Peyer's patch (tissue), 4 donors: Measurements from ENCODE around the gene KRTAP10-5. TPM values are rescaled to one million over a fixed set of nuclear protein-coding genes. Genes with fewer than 3 reads are reported as not detected.

ENCODE experiments used
- DNase-seq, 3 donors: peaks; one replicate each; pipeline ENCODE4 v3.0.0-alpha.2; 2017 to 2019
- H3K27ac ChIP-seq, 4 donors: fragments of 200-600 bp; sonication (generic); one replicate each; pipeline ENCODE4 v1.5.1; 2016 to 2019
- H3K27me3 ChIP-seq, 2 donors: fragments of 200-600 bp; sonication (generic); one replicate each; pipeline ENCODE4 v1.5.1; 2019
- H3K36me3 ChIP-seq, 3 donors: fragments of 200-600 bp; sonication (generic); one replicate each; pipeline ENCODE4 v1.5.1; 2016 to 2019
- H3K4me1 ChIP-seq, 4 donors: fragments of 200-600 bp; sonication (generic); one replicate each; pipeline ENCODE4 v1.5.1; 2016 to 2019
- H3K4me3 ChIP-seq, 4 donors: fragments of 200-600 bp; sonication (generic); 1 replicate in 3 of 4; 2 replicates in 1 of 4; pipeline ENCODE4 v1.5.1; 2016 to 2019; ENCODE audit warnings: mild to moderate bottlenecking in 1 of 4
- H3K9me3 ChIP-seq, 4 donors: fragments of 200-600 bp; sonication (generic); one replicate each; pipeline ENCODE4 v1.5.1; 2016 to 2019; ENCODE audit warnings: mild to moderate bottlenecking in 1 of 4
- CTCF ChIP-seq, 6 experiments: fragments of 450-650 bp in 4 of 6; fragments of 200-600 bp in 2 of 6; sonication (generic) in 1 of 6; IDR thresholded peaks; one replicate each; pipeline ENCODE4 v1.5.1; 2017 to 2019; ENCODE audit warnings: antibody characterized with exemption in 6 of 6, mild to moderate bottlenecking in 3 of 6, moderate library complexity in 1 of 6
- POLR2A ChIP-seq, 2 donors: fragments of 450-650 bp; IDR thresholded peaks; one replicate each; pipeline ENCODE4 v1.5.1; 2017; ENCODE audit warnings: antibody characterized with exemption in 2 of 2, mild to moderate bottlenecking in 2 of 2, moderate library complexity in 2 of 2
- total RNA-seq, 4 donors: library from RNA; depleted of rRNA; stranded (reverse); fragments of >200 nt; gene quantifications; one replicate each; pipeline ENCODE4 v1.1.0, GENCODE V29; 2016

KRTAP10-5 gene
- total RNA-seq, 4 donors from 2014 or later = not detected

DNA sequence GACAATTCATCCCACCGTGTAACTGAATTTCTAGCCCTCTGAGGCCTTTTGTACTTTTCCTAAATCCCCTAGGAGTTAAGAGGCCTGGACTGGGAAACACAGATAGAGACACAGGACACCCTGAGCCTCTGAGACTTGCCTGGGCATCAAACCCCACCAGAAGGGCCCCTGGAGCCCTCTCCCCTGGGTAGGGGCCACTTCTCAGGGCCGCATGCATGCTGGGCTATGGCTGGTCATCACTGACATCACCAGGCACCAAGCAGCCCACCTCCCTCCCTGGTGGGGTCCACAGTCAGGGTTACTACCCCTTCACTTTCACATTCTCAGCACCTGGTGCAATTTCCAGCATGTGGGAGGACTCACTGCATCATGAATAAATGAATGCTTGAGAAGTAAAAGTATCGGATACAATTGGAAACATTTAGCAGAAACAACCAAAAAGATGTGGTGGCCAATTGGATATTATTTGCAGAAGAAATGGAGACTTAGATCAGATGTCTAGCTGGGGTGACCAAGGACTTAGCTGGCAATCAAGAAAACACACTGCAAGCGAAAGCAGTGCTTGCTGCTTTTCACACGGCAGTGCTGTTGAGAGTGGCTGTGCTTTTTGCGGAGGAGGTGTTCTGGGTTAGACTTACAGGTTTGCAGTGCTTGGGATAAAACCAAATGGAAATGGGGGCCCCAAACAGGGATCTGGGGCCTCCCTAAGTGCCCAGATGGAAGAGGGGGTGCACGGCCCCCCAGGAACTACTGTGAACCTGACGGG lies 19.0 kb upstream of the KRTAP10-5 start:
- H3K9me3 ChIP-seq = peaks cover 0 to 4% (median 0%) of the 10 kb centered on the region in 4 donors
- H3K4me3 ChIP-seq = no peak overlapping the region
- no peak overlapping the region for H3K27ac ChIP-seq
- DNase-seq = no peak
- H3K36me3 ChIP-seq = no peaks in the 10 kb centered on the region
- H3K27me3 ChIP-seq = no peaks in the 10 kb centered on the region
- TF ChIP-seq POLR2A (IDR thresholded peaks at IDR 0.05) = no peak
- TF ChIP-seq CTCF (IDR thresholded peaks at IDR 0.05) = no peak
- no peaks in the 10 kb centered on the region for H3K4me1 ChIP-seq

- DNase-seq = no peak
- H3K9me3 ChIP-seq = peaks cover 0 to 4% (median 0%) of the 10 kb centered on the region in 4 donors
- H3K4me1 ChIP-seq = no peaks in the 10 kb centered on the region
- TF ChIP-seq POLR2A (IDR thresholded peaks at IDR 0.05) = no peak
- TF ChIP-seq CTCF (IDR thresholded peaks at IDR 0.05) = no peak
- no peak overlapping the region for H3K27ac ChIP-seq
- no peaks in the 10 kb centered on the region for H3K36me3 ChIP-seq
- H3K27me3 ChIP-seq = no peaks in the 10 kb centered on the region
- H3K4me3 ChIP-seq = no peak overlapping the region
Observed at GRCh38 chr21:44598061-44598460, 17.7 kb upstream of the KRTAP10-5 start.

GRCh38 chr21:44596068-44596725 lies 15.8 kb upstream of the KRTAP10-5 start:
- TF ChIP-seq POLR2A (IDR thresholded peaks at IDR 0.05) = no peak
- no peak for TF ChIP-seq CTCF (IDR thresholded peaks at IDR 0.05)
- Histone ChIP-seq H3K27me3 (no peaks in the 10 kb centered on the region), H3K4me3 (no peak overlapping the region), H3K36me3 (no peaks in the 10 kb centered on the region), H3K9me3 (peaks cover 0 to 4% (median 0%) of the 10 kb centered on the region in 4 donors), H3K27ac (no peak overlapping the region), H3K4me1 (no peaks in the 10 kb centered on the region)
- no peak for DNase-seq

DNA sequence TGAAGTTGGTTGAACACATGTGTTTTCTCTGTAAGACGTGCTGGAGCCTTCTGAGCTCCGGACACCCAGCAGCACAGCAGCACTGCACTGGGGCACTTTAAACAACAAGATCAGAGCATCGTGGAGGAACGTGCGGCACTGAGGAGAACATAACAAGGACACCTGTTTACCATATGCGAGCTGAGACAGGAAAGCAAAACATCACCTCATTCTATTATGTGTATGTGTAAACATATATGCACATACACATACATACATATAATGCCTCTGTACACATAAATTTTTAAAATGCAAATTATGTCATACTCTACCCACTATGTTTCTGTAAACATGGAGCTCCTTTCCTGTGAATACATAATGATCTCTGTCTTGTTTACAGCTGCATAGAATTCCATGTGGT lies 15.1 kb upstream of the KRTAP10-5 start:
- Histone ChIP-seq H3K9me3 (peaks cover 0 to 4% (median 0%) of the 10 kb centered on the region in 4 donors), H3K4me3 (no peak overlapping the region), H3K36me3 (no peaks in the 10 kb centered on the region), H3K4me1 (no peaks in the 10 kb centered on the region), H3K27ac (no peak overlapping the region), H3K27me3 (no peaks in the 10 kb centered on the region)
- DNase-seq = peak in 1 of 3 donors; percentile 23
- TF ChIP-seq CTCF (IDR thresholded peaks at IDR 0.05) (no peak), POLR2A (IDR thresholded peaks at IDR 0.05) (no peak)

DNA sequence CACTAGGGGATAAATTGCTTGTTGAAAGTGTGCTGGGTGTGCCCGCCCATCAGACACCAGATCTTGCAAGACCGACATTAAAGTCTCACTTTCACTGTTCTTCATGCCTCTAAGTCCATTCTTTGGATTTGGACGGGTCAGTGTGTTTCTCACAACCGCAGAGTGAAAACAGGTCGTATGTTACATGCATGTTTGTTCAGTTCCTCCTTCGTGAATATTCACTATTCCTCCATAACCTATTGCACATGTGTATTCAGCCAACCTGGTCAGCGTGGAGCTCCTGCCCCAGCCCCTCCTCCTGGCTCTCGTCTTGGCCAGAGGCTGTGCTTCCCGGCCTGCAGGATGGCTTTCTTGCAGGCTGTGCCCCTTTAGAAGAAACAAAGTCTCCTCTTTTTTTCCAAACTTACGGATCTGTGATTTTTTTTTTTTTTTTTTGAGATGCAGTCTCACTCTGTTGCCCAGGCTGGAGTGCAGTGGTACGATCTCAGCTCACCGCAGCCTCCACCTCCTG lies 14.1 kb upstream of the KRTAP10-5 start:
- Histone ChIP-seq H3K4me3 (no peak overlapping the region), H3K36me3 (no peaks in the 10 kb centered on the region), H3K27me3 (no peaks in the 10 kb centered on the region), H3K9me3 (peaks cover 0 to 4% (median 0%) of the 10 kb centered on the region in 4 donors), H3K27ac (no peak overlapping the region), H3K4me1 (no peaks in the 10 kb centered on the region)
- TF ChIP-seq CTCF (IDR thresholded peaks at IDR 0.05) (no peak), POLR2A (IDR thresholded peaks at IDR 0.05) (no peak)
- DNase-seq = peak in 1 of 3 donors; percentile 28
